ENCODE results near the gene JSRP1. TPM values are rescaled to one million over a fixed set of nuclear protein-coding genes. Genes with fewer than 3 reads are reported as not detected.

Gene JSRP1
- total RNA-seq, 1 donor from 2014 or later: not detected

GRCh38 chr19:2226051-2226839 lies 30.0 kb downstream of the JSRP1 start:
- Histone ChIP-seq H3K36me3 (peaks cover 39 to 89% of the 10 kb centered on the region in 2 donors), H3K4me3 (no peak overlapping the region)
- intact Hi-C loops (cut with DNase I): no loop called here

GRCh38 chr19:2225415-2226050 lies 30.7 kb downstream of the JSRP1 start:
- H3K36me3 ChIP-seq: peaks cover 44 to 90% of the 10 kb centered on the region in 2 donors
- TF ChIP-seq CTCF (IDR thresholded peaks at IDR 0.05): no peak
- intact Hi-C loops (cut with DNase I): no loop called here
- no peak overlapping the region for H3K4me3 ChIP-seq
- DNase-seq (ENCODE audit: low spot score in 2 of 2): no peak
- no peaks in the 10 kb centered on the region for H3K4me1 ChIP-seq
- H3K9me3 ChIP-seq: no peaks in the 10 kb centered on the region
- no peaks in the 10 kb centered on the region for H3K27me3 ChIP-seq
- no peak overlapping the region for H3K27ac ChIP-seq

More at GRCh38 chr19:2226051-2226839, 30.0 kb downstream of the JSRP1 start:
- Histone ChIP-seq H3K4me1 (no peaks in the 10 kb centered on the region), H3K27ac (no peak overlapping the region), H3K9me3 (no peaks in the 10 kb centered on the region), H3K27me3 (no peaks in the 10 kb centered on the region)
- DNase-seq (ENCODE audit: low spot score in 2 of 2): no peak
- no peak for TF ChIP-seq CTCF (IDR thresholded peaks at IDR 0.05)

- TF ChIP-seq CTCF (IDR thresholded peaks at IDR 0.05): no peak
- Histone ChIP-seq H3K4me3 (no peak overlapping the region), H3K4me1 (no peaks in the 10 kb centered on the region), H3K27me3 (no peaks in the 10 kb centered on the region), H3K36me3 (peaks cover 51 to 90% of the 10 kb centered on the region in 2 donors), H3K27ac (no peak overlapping the region), H3K9me3 (no peaks in the 10 kb centered on the region)
- DNase-seq (ENCODE audit: low spot score in 2 of 2): no peak
- intact Hi-C loops (cut with DNase I): no loop called here
Observed at GRCh38 chr19:2224754-2225349, 31.4 kb downstream of the JSRP1 start.

- Histone ChIP-seq H3K27ac (no peak overlapping the region), H3K4me1 (no peaks in the 10 kb centered on the region), H3K27me3 (no peaks in the 10 kb centered on the region), H3K4me3 (no peak overlapping the region), H3K36me3 (peaks cover 51 to 90% of the 10 kb centered on the region in 2 donors), H3K9me3 (no peaks in the 10 kb centered on the region)
- intact Hi-C loops (cut with DNase I): no loop called here
- no peak for DNase-seq (ENCODE audit: low spot score in 2 of 2)
- TF ChIP-seq CTCF (IDR thresholded peaks at IDR 0.05): no peak
Observed at GRCh38 chr19:2223959-2224358, 32.3 kb downstream of the JSRP1 start.

- no peaks in the 10 kb centered on the region for H3K9me3 ChIP-seq
- no peak for TF ChIP-seq CTCF (IDR thresholded peaks at IDR 0.05)
- H3K4me1 ChIP-seq: no peaks in the 10 kb centered on the region
- H3K27me3 ChIP-seq: no peaks in the 10 kb centered on the region
- intact Hi-C loops (cut with DNase I): no loop called here
- H3K36me3 ChIP-seq: peaks cover 46 to 89% of the 10 kb centered on the region in 2 donors
- no peak overlapping the region for H3K27ac ChIP-seq
- no peak for DNase-seq (ENCODE audit: low spot score in 2 of 2)
- no peak overlapping the region for H3K4me3 ChIP-seq
Observed at GRCh38 chr19:2223391-2223790, 32.8 kb downstream of the JSRP1 start.

All from ascending aorta (tissue), 2 donors.